Hepatocyte (in vitro differentiated cells): ENCODE results near the gene CD70. TPM values are rescaled to one million over a fixed set of nuclear protein-coding genes. Genes with fewer than 3 reads are reported as not detected.
"Not testable (repeated sequence)": the region's sequence is repeated elsewhere in the genome, so short reads cannot be mapped to it uniquely, and the experiment has no call there.

ENCODE experiments used
- DNase-seq: peaks from one replicate; pipeline ENCODE4 v3.0.0-alpha.2; 2016; ENCODE audit warnings: low spot score
- H2AFZ ChIP-seq: fragments of 200-600 bp; sonication (generic); 2 replicates; pipeline ENCODE4 v1.6.0; 2016; ENCODE audit warnings: antibody characterized with exemption, mild to moderate bottlenecking
- H3K27ac ChIP-seq: fragments of 200-600 bp; sonication (generic); 2 replicates; pipeline ENCODE4 v1.5.1; 2016; ENCODE audit warnings: mild to moderate bottlenecking
- H3K27me3 ChIP-seq: fragments of 200-600 bp; sonication (generic); 2 replicates; pipeline ENCODE4 v1.6.1; 2016
- H3K36me3 ChIP-seq: fragments of 200-600 bp; sonication (generic); replicated peaks from 2 replicates; pipeline ENCODE4 v1.5.1; 2016; ENCODE audit warnings: low read depth; ENCODE audit not compliant: insufficient read depth
- H3K4me1 ChIP-seq: fragments of 200-600 bp; sonication (generic); 2 replicates; pipeline ENCODE4 v1.5.1; 2016; ENCODE audit warnings: mild to moderate bottlenecking, moderate library complexity; ENCODE audit not compliant: insufficient read depth
- H3K4me2 ChIP-seq: fragments of 200-600 bp; sonication (generic); 2 replicates; pipeline ENCODE4 v1.6.0; 2016
- H3K4me3 ChIP-seq: fragments of 200-600 bp; sonication (generic); 2 replicates; pipeline ENCODE4 v1.5.1; 2016; ENCODE audit warnings: mild to moderate bottlenecking
- H3K79me2 ChIP-seq: fragments of 200-600 bp; sonication (generic); 2 replicates; pipeline ENCODE4 v1.6.0; 2017; ENCODE audit warnings: mild to moderate bottlenecking
- H3K9me2 ChIP-seq: fragments of 200-600 bp; sonication (generic); replicated peaks from 2 replicates; pipeline ENCODE4 v1.6.0; 2017; ENCODE audit warnings: mild to moderate bottlenecking; ENCODE audit not compliant: insufficient read depth
- H3K9me3 ChIP-seq: fragments of 200-600 bp; sonication (generic); 2 replicates; pipeline ENCODE4 v1.5.1; 2016; ENCODE audit warnings: low read depth, mild to moderate bottlenecking
- H4K20me1 ChIP-seq: fragments of 200-600 bp; sonication (generic); 2 replicates; pipeline ENCODE4 v1.6.0; 2016; ENCODE audit warnings: mild to moderate bottlenecking; ENCODE audit not compliant: insufficient read depth, poor library complexity, severe bottlenecking
- CTCF ChIP-seq: fragments of 200-600 bp; sonication (generic); IDR thresholded peaks from 2 replicates; pipeline ENCODE4 v1.5.1; 2016; ENCODE audit warnings: antibody characterized with exemption, mild to moderate bottlenecking; ENCODE audit not compliant: poor library complexity
- EZH2 ChIP-seq: fragments of 200-600 bp; sonication (generic); IDR thresholded peaks from 2 replicates; pipeline ENCODE4 v1.6.1; 2016; ENCODE audit warnings: antibody characterized with exemption, mild to moderate bottlenecking, borderline replicate concordance
- EZH2phosphoT487 ChIP-seq: fragments of 200-600 bp; sonication (generic); IDR thresholded peaks from one replicate; pipeline ENCODE4 v1.6.1; 2018; ENCODE audit warnings: antibody characterized with exemption, mild to moderate bottlenecking, low read depth, moderate library complexity; ENCODE audit not compliant: unreplicated experiment, severe bottlenecking
- WGBS: methylation state at CpG from one replicate; pipeline ENCODE4 v1.1.6; 2016; ENCODE audit warnings: low lambda C conversion rate; ENCODE audit errors: missing lambda C conversion rate; 5-methylcytosine and 5-hydroxymethylcytosine counted together
- polyA plus RNA-seq: library from polyadenylated mRNA; unstranded; fragments of >200 nt; fragmentation: Nextera tagmentation; extraction: Ambion mirVana; gene quantifications from 2 replicates; pipeline ENCODE4 v1.2.1, GENCODE V29; 2016
- total RNA-seq: library from RNA; depleted of rRNA; stranded (reverse); fragments of >200 nt; gene quantifications from 2 replicates; pipeline ENCODE4 v1.2.3, GENCODE V29; 2014

The CD70 gene
- total RNA-seq (not detected in 2 replicates), polyA plus RNA-seq (not detected in 2 replicates)

- no peaks in the 10 kb centered on the region for H3K9me2 ChIP-seq
- H4K20me1 ChIP-seq = no peaks in the 10 kb centered on the region
- DNase-seq = no peak
- TF ChIP-seq EZH2 = peak; percentile 38
- TF ChIP-seq EZH2phosphoT487 = peak; percentile 52
- TF ChIP-seq CTCF = no peak
- H3K36me3 ChIP-seq = no peaks in the 10 kb centered on the region
- H2AFZ ChIP-seq = no peak within 1 kb of the TSS
- WGBS = 4% methylated on average over 35 of the region's 35 CpGs
- peaks cover 8% of the 10 kb centered on the region for H3K4me1 ChIP-seq
- H3K4me2 ChIP-seq = peak within 1 kb of the TSS; percentile 66
- no peaks in the 10 kb centered on the region for H3K79me2 ChIP-seq
- H3K4me3 ChIP-seq = no peak within 1 kb of the TSS
- H3K27ac ChIP-seq = no peak within 1 kb of the TSS
- H3K9me3 ChIP-seq = no peaks in the 10 kb centered on the region
- H3K27me3 ChIP-seq = peaks cover 73% of the 10 kb centered on the region
Observed at GRCh38 chr19:6590827-6591319, at the start of gene CD70. Gene CD70 (minus strand): TSS chr19:6591150. CDS start chr19:6591002, 148 bp downstream.

GRCh38 chr19:6640333-6640732 is 49.4 kb upstream of the CD70 start:
- not testable (repeated sequence) for DNase-seq, H3K9me2 ChIP-seq, H3K27ac ChIP-seq, H3K4me2 ChIP-seq, H4K20me1 ChIP-seq, H3K4me1 ChIP-seq, H2AFZ ChIP-seq, H3K4me3 ChIP-seq, H3K79me2 ChIP-seq, H3K9me3 ChIP-seq, H3K36me3 ChIP-seq, H3K27me3 ChIP-seq
- 91% methylated on average over 9 of the region's 9 CpGs for WGBS

GRCh38 chr19:6639439-6639838 is 48.5 kb upstream of the CD70 start:
- no peak overlapping the region for H3K4me2 ChIP-seq
- H3K4me1 ChIP-seq = no peaks in the 10 kb centered on the region
- 84% methylated on average over 4 of the region's 4 CpGs for WGBS
- no peaks in the 10 kb centered on the region for H3K36me3 ChIP-seq
- H3K9me2 ChIP-seq = no peaks in the 10 kb centered on the region
- no peaks in the 10 kb centered on the region for H3K27me3 ChIP-seq
- H3K9me3 ChIP-seq = no peaks in the 10 kb centered on the region
- H3K79me2 ChIP-seq = no peaks in the 10 kb centered on the region
- no peaks in the 10 kb centered on the region for H4K20me1 ChIP-seq
- DNase-seq = no peak
- no peak overlapping the region for H3K4me3 ChIP-seq
- H2AFZ ChIP-seq = no peak overlapping the region
- no peak overlapping the region for H3K27ac ChIP-seq
- TF ChIP-seq CTCF (no peak), EZH2 (no peak), EZH2phosphoT487 (no peak)

GRCh38 chr19:6633456-6633813 is 42.5 kb upstream of the CD70 start:
- H3K36me3 ChIP-seq, H3K9me2 ChIP-seq, H3K79me2 ChIP-seq, DNase-seq, H3K4me2 ChIP-seq, H3K4me3 ChIP-seq, H3K4me1 ChIP-seq, H2AFZ ChIP-seq, H3K27me3 ChIP-seq, H4K20me1 ChIP-seq, H3K27ac ChIP-seq, H3K9me3 ChIP-seq: not testable (repeated sequence)
- WGBS = 80% methylated on average over 4 of the region's 4 CpGs
